GM19467 (cell line): ENCODE measurements around the gene MFGE8.
A peak's percentile ranks its signal among the peaks of the same experiment; 100 is the strongest.

Source experiments
- ATAC-seq: cut with Tn5 transposase; IDR thresholded peaks from one replicate; pipeline ENCODE4 v1.9.1; 2021; ENCODE audit warnings: mild to moderate bottlenecking, moderate library complexity; ENCODE audit not compliant: unreplicated experiment

MFGE8 gene

DNA sequence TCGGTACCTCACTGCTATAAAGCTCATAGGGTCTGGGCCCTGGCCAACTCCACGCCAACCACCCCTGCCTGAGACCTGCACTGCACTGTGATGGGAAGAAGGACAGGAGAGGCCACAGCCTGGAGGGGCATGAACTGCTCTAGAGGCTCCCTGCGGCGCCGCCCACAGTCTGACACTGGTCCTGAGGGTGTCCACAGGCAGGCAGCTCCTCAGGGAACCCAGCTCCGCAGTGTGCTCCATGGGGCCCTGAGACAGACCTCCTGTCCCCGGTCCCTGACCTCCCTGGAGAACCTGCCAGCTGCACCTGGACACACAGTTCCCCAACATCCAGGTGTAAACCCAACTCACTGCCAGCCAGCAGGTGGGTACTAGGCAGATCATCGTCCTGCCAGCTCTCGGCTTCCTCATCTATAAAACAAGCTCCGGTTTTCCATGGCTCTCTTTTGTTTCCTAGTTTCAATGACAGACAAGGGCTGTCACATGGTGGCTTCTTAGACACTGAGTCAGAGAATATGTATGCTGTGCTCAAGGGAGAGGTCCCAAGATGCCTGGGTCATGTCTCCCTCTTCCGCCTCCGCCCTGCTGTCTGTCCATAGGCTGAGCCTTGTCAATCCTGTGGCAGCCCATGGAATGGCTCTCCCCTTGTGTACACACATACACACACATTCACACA, 12.7 kb downstream of the MFGE8 start:
- ATAC-seq, result no peak

DNA sequence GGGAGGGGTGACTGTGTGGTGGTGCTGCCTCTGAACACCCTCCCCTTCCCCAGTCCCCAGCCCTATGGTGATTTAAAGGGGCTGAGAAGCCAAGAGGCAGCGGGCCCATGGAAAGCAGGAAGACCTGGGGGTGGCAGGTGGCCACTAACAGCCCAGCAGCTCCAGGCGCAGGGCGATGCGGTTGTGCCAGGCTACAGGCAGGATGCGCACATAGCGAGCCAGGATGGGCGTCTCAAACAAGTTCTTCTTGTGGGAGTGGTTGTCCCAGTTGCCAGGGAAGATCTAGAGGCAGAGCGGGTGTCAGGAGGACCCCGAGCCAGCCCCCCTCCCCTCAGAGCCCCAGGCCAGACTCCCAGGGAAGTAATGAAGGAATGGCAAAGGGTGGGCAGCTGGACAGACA, 13.9 kb downstream of the MFGE8 start:
- ATAC-seq, result no peak

DNA sequence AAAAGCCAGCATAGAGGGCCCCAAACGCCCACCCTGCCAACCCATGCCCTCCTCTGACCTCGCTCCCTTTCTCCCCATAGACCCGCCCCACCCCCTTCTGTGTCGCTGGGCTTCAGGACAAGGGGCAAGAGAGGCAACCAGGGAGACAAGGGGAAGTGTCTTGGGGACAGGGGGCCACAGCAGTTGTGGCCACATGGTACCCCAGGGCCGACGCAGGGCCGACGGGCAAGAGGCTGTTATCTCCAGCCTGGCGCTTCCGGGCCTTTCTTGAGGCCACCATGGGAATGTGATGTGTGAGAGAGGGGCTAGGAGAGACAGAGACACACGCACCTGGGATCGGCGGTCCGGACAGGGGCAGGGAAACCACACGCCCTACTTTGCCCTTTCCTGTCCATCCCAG, 14.4 kb downstream of the MFGE8 start:
- no peak for ATAC-seq

DNA sequence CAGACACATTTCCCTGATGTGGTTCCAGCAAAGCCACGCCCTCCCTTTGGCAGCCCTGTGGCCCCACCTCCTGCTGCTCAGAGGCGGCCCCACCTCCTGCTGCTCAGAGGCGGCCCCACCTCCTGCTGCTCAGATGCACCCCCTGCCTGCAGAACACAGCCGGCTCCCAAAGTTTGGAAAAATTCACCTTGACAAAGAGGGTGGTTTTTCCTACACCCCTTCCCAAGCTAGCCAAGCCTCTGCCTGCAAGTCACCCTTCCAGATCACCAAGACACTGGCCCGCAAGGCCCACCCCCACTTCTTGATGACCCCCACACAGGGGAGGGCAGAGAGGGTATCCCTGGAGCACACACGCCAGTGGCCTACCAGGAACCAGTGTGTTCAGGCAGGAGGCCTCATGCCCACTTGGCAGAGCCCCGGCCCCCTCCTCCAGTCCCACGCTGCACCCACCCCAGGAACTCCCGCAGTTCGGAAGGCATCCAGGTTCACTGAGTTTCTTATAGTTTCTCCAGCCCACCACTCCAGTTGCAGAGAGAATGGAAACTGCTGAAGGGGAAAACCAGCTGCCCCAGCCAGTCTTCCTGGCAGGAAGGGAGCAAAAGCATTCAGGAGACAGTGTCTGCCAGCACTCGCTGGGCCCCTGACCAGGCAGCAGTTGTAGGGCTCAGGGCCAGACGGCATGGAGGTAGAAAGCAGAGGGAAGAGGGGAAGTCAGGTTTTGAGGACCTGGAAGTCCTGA, 15.6 kb downstream of the MFGE8 start:
- ATAC-seq, result no peak

DNA sequence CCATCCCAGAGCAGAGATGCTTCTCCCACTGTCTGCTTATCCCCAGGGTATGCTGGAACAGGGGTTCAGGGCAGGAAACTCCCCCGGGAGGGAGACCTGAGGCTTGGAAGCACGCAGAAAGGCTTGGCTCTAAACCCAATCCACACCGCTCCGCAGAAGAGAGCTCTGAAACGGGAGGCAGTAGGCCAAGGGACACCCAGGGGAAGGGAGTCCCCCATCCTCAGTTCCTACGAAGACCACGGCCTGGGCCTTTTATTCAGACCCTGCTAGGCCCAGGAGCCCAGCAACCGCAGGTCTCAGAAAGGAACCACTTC, 16.1 kb downstream of the MFGE8 start:
- no peak for ATAC-seq

DNA sequence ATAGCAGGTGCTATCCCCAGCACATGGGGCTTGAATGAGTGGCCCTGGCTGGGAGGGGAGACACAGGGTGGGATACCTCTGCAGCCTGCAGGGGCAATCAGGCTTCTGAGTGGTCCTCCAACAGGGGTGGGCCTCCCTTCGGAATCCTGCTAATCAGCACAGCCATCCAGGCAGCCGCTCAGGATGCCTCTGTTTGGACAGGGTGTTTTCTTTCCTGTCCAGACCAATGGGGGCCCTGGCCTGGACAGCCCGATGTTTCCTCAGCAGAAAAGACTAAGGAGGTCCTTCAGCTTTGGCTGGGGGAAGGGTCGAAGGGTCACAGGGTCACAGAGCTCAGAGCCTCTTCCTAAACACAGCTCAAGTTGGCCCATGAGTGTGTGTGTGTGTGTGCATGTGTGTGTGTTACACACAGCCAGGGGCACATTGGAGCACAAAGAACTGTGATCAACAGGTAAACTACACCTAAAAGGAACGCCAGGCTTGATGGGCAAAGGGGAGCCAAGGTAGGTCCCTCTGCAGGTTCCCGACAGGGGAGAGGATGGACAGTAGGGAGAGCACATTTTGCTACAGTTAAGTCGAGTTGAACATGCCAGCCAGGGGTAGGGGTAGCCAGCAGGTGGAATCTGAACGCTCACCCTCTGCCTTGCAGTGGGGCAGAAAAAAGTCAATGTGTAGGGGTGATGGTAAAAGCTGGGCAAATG, 16.7 kb downstream of the MFGE8 start:
- ATAC-seq, result no peak

DNA sequence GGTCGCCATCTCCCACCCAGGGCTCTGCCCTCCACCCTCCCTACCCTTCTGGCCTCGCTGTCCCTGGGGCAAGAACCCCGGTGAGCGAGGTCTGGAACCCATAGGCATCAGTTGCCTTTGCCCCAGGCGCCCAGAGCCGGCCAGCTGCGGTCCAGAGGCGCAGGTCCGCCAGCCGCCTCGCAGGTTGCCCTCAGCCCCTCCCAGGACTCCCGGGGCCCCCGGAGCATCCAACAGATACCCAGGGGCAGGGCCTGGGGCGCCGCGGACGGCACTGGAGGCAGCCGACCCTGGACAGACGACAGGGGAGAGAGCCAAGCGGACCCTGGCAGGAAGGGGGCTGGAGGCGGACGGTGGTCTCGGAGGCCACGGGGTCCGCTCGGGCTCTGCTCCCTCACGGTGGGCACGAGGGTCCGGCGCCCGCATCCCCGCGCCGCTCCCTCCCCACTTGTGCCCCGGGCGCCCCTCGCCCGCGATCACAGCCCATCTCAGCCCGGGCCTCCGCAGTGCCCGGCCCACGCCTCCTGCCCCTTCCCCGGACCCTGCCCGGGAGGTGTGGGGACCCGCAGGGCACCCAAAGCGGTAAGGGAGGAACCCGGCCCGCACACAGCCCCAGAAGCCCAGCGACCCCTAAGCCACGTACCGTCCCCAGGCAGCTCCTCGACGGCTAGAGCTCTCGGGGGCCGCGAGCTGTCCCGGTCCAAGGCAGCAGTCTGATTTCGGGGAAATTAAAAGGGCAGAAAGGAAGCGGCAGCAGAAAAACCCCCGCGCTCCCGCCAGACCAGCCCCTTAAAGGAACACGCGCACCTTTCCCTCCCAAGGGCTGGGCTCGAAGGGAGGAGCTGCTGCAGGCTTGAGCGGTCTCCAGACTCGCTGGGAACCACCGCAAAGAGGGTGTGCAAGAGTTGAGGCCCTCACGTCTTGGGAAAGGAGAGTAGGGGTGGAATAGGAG, 18.1 kb downstream of the MFGE8 start, which contains the start of gene HAPLN3:
HAPLN3 (minus strand) TSS at position 726 of the 949 bp plus-strand sequence. CDS start 8,246 bp downstream, outside the sequence.
- ATAC-seq, result no peak

DNA sequence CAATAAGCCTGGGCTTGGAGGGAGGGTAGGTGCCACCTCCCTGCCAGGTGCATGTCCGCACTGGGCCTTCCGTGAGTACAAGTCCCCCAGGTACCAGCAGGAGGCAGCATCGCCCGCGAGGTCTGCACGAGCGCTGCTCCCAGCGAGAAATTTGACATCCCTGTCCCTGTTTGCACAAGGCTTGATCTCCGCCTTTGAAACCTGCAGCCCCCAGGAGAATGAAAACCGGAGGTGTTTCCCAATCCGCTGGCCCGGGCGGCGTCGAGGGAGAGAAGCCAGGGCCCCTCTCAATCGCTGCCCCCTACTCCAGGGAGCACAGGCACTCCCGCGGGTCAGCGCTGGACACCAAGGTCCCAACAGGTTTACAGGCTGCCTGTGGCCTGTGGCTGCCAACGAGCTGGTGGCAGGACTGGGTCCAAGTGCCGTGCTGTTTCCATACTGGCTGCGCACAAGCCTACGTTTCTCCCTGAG, 18.8 kb downstream of the MFGE8 start:
- no peak for ATAC-seq

DNA sequence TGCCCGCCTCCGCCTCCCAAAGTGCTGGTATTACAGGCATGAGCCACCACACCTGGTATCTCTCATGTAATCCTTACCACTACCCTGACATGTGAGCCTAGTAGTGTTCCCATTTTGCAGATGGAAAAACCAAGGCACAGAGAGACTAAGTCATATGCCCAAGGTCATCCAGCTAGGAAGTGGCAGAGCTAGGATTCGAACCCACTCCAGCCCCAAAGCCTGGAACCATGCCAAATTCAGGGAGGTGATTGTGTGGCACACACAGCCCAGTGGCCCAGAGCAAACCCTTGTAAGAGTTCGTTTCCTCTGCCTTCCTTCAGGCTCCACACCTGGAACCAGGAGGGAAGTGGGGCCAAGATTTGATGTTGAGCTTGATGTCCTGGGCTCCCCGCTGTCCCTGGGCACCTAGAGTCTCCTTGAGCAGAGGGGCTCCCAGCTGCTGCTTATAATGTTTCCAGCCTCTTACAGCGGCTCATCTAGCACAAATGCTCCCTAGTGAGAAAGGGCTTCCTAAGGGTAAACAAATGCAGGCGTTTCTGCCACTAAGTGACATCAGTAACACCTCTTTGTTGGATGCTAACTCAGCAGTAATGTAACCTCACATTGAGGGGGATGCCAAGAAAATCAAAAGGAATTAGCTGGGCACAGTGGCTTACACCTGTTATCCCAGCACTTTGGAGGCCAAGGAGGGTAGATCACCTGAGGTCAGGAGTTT, 21.5 kb downstream of the MFGE8 start:
- no peak for ATAC-seq

DNA sequence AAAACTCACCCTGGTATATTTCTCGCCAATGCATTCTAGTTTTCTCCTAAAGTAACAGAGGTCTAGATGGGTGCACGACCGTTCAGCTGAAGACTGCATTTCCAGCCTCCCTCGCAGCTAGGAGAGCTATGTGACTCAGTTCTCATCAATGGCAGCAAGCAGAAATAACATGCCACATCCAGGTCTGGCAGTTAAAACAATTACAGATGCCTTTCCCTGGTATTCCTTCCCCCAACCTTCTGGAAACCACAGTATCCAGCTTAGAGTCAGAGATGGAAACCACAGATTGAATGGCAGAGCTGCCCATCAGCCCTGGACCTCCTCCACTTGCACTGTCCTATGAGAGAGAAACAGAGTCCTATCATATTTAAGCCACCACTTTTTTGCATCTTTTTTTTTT, 22.7 kb downstream of the MFGE8 start:
- no peak for ATAC-seq

DNA sequence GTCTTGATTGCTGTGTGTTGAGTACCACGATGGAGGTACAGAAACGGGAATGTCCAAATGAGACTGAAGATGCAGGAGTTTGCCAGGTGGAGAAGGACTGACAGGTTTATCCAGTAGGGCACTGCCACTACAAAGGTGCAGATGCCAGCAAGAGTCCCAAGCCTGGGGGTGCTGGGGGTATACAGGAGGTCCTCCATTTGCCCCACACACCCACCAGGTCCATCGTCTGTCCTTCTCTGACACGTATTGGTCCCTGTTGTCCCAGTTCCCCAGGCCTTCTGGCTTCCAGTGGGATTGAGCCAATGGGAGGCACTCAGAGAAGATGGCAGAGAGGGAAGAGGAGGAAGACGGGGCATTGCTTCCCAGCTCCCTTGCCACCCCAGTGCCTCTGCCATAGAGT, 24.5 kb downstream of the MFGE8 start:
- ATAC-seq, result no peak

DNA sequence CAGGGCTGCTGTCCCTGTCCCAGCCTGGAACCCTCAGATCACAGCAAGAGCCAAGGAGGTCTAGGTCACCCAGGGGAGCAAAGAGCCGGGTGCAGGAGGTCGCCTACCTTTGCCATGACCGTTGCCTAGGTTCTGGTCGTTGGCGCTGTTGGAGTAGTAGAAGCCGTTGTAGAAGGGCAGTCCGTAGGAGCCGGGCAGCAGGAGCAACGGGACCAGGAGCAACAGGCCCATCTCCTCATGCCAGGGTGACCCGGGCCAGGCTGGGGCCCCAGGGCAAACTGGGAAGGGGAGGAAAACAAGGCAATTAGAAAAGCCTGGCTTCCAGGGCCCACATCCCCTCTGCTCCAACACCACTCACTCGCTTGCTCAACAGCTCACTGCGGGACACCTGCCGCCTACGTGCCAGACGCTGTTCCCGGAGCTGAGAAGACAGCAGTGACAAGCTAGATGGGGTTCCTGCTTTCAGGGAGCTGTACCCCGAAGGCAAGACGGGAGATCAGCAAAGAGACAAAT, 26.1 kb downstream of the MFGE8 start:
- ATAC-seq, result no peak

DNA sequence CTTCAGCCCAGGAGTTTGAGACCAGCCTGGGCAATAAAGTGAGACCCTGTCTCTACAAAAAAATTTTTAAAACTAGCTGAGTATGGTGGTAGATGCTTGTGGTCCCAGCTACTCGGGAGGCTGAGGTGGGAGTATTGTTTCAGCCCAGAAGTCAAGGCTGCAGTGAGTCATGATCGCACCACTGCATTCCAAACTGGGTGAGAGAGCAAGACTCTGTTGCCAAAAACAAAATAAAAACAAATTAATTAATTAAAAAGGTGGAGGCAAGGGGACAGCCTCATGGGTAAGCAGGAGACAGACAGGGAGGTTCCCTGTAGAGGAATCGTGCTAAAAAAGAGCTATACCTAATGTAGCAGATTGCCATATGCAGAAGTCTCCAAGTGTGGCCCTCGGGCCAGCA, 30.4 kb downstream of the MFGE8 start:
- ATAC-seq, result no peak

DNA sequence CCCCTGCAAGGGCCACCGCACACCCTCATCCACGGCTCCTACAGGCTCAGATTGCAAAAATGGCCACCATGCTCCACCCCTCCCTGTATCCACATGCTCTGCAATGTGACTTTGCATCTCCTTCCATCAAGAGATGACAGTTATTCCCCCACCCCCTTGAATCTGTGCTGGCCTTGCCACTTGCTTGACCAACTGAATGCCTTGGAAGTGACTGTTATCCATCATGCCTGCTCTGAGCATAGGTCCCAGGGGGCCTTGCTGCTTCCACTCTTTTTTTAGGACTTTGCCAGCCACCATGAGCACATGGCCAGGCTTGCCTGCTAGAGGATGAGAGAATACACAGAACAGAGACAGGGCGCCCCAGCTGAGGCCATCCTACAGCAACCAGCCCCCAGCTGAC, 31.4 kb downstream of the MFGE8 start:
- ATAC-seq, result no peak

DNA sequence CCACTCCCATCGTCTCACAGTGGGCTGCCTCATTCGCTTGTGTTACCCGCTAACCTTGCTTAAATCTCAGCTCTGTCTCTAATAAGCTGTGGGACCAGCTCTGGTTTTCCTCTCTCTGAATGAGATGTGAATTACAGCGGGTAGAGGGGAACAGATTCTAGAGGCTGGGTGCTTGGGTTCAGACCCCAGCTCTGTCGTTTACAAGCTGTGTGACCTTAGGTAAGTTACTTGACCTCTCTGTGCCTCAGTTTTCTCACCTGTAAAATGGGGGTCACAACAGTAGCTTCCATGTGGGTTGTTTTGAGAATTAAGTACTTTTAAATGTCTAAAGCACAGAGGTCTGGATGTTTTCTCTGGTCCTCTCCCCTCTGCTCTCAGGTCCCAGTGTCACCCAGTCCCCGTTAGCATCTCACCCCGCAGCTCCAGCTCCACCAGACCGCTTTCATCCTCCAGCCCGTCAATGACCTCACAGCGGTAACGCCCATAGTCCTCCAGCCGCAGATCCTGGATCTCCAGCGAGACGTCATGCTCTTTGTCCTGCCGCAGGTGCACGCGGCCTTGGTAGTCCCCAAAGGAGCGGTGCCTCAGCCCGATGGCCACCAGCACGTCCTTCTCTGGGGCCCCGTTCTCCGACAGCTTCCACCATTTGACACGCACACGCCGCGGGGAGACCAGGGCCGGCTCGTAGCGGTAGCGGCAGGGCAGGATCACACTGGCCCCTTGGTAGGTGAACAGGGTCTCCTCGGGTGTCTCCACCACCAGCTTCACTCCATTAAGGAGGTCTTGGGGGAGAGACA, 32.0 kb downstream of the MFGE8 start:
- ATAC-seq, result no peak

DNA sequence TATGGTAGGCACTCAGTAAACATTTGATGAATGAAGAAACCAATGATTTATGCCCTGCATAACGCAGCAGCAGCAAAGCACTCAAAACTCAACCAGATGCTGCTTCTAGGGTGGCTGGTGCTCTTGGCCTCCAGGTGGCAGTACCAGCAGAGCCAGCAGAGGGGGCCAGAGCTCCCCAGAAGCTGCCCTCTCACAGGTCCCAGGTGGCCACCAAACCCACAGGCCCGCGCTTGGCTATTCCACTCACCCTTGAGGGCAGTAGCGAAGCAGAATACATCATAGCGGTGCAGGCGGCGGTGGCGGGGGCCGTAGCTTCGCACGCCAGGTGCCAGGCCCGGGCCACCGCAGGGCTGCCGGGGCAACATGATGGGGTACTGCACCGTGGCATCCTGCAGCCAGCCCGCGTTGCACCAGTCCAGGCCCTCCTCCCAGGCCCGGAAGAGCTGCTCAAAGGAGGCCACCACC, 34.4 kb downstream of the MFGE8 start:
- ATAC-seq, result peak; percentile 66

DNA sequence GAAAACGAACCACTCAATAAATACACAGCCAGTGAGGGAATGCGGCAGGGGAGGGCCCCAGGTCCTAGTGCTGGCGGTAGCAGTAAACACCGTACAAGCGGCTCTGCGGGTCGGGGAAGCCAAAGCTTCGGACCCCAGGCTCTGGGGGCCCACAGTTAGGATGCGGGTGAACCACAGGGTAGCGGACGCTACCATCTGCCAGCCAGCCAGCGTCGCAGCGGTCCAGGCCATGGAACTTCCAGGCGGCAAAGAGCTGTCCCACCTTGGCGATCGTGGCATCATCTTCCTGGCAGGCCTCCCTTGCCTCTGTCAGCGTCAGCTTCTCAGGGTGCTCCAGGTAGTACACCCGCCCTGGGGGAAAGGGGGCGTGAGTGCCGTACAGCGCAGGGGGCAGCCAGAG, 35.3 kb downstream of the MFGE8 start:
- no peak for ATAC-seq

DNA sequence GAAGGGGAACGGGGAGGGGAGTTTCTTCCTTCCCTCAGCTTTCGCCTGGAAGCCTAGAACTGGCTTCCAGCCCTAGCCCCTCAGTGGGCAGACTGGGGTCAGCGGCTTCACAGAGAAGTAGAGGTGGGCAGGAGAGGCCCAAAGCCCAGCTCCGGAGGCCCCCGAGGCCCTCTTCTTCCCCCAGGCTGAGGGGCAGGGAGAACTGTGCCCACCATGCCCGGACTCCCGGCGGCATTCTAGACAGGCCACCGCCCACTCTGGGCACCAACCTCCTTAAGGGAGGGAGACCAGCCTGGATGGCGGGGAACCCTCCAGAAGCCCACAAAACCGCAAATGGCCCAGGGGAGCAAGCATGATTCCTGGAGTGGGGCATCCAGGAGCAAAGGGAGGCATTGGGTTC, 35.8 kb downstream of the MFGE8 start:
- no peak for ATAC-seq

DNA sequence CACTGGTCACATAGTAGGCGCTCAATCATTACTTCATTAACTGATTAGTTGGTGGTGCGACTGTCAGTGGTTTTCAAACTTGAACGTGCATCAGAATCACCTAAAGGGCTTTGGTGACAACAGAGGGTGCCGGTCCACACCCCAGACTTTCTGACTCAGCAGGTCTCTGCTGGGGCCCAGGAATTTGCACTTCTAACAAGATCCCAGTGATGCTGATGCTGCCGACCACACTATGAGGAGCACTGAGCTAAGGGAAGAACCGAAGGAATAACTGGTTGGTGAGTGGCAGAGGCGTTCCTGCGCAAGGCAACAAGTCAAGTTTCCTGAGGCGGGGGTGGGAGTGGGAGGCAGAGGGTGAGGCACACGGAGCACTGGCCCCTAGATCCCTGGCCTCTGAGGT, 36.6 kb downstream of the MFGE8 start:
- no peak for ATAC-seq
